Activated naive CD4-positive, alpha-beta T cell treated with anti-CD3 and anti-CD28 coated beads, Interleukin-2, amount 50 U/mL, for 72 hours (primary cell): ENCODE measurements around the gene LOXL4. TPM values are rescaled to one million over a fixed set of nuclear protein-coding genes. Genes with fewer than 3 reads are reported as not detected.

ENCODE experiments used
- ATAC-seq, 2 donors: fragments of 150-1000 bp; cut with Tn5 transposase; 2 replicates each; pipeline ENCODE4 v1.10.0; 2021; ENCODE audit warnings: mild to moderate bottlenecking in 2 of 2, moderate library complexity in 2 of 2
- DNase-seq, 2 donors: peaks; one replicate each; pipeline ENCODE4 v3.0.0; 2021 to 2022; ENCODE audit warnings: low spot score in 2 of 2
- H3K27ac Mint-ChIP-seq, 2 donors: one replicate each; pipeline ENCODE4 v1.8.0; 2022; ENCODE audit warnings: mild to moderate bottlenecking in 2 of 2, mixed read lengths in 2 of 2
- H3K36me3 Mint-ChIP-seq, 2 donors: one replicate each; pipeline ENCODE4 v1.8.0; 2022; ENCODE audit warnings: mixed read lengths in 2 of 2
- H3K9me3 Mint-ChIP-seq, 2 donors: one replicate each; pipeline ENCODE4 v1.8.0; 2022; ENCODE audit warnings: mixed read lengths in 2 of 2
- total RNA-seq, 2 donors: library from RNA; stranded (reverse); gene quantifications; one replicate each; pipeline ENCODE4 v1.2.3, GENCODE V29; 2022

LOXL4 gene
- total RNA-seq, result not detected

DNA sequence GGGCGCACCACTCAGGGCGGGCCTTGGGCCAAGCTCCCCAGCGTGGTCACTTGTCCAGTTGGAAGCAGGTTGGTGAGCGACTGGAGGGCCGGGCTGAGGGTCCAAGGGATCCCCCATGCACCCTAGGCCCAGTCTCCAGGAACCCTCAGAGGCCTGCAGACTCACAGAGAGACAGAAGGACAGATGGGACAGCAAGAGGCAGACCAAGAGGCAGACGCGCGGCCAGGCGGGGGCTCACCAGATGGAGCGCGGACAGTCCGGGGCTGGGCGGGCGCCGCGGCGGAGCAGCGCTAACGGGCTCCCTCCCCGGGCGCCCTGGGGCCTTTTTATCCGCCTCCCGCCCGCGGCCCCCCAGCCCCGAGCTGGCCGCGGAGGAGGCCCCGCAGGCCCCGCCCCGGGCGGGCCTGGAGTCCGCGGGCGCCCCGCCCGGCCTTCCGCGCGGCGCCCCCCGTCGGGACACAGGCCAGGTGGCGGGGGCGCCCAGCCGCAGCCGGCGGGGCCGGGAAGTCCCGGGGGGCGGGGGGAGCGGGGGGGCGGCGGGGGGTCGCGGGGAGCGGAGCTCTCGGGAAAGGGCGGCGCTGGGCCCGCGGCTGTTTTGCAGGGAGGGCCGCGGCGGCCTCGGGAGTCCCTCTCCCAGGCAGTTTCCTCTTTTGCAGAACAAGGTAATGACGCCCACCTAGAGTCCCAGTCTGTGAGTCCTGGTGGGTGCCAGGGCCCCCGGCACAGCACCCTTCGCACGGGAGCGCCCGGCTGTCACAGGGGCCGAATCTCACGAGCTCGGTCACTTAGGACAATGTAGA, at the start of gene LOXL4:
Gene LOXL4 (minus strand): TSS at position 301 of the 800 bp plus-strand sequence. CDS start 5,175 bp downstream, outside the sequence.
- no peaks in the 10 kb centered on the region for H3K36me3 Mint-ChIP-seq
- DNase-seq, result no peak
- peak; percentile 5 to 21 for ATAC-seq
- H3K27ac Mint-ChIP-seq, result no peak within 1 kb of the TSS
- H3K9me3 Mint-ChIP-seq, result no peaks in the 10 kb centered on the region

DNA sequence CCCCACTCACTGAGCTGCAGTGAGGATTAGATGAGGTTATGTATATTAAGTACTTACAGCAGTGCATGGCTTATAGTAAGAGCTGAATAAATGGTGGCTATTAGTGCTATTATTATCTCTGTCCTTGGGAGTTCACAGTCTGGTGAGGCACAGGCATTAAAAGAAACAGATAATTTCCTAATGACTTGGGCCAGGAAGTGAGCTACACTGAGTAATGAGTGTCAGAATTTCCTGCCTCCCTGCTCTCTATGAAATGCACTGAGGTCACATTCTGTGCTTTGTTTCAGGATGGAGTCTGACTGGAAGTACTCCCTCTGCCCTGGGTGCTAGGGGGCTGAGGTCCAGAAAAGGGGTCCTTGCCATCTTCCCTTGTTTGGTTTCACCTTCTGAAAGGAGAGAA, 48.7 kb upstream of the LOXL4 start:
- ATAC-seq, result no peak
- H3K9me3 Mint-ChIP-seq, result no peaks in the 10 kb centered on the region
- no peaks in the 10 kb centered on the region for H3K36me3 Mint-ChIP-seq
- no peak for DNase-seq
- no peak overlapping the region for H3K27ac Mint-ChIP-seq

DNA sequence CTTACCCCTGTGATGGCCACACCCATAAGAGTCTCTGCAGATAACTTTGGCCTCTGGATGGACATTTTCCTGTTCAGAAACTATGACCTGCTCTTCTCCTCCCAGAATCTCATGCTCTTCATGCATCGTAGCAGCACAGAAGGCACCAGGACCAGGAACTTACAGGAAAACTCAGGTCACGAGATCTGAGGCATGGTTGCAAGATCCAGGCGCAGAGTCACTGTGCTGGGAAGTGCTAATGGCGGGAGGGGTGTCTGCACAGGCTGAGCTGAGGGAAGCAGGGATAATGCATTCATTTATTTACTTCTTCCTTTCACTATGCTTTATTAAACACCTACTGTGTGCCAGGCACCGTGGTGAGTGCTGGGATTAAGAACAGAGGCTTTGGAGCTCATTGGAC, 48.2 kb upstream of the LOXL4 start:
- ATAC-seq, result no peak
- no peaks in the 10 kb centered on the region for H3K36me3 Mint-ChIP-seq
- no peak overlapping the region for H3K27ac Mint-ChIP-seq
- no peaks in the 10 kb centered on the region for H3K9me3 Mint-ChIP-seq
- DNase-seq, result no peak

GRCh38 chr10:98314532-98315284, 46.7 kb upstream of the LOXL4 start:
- DNase-seq (peak in 1 of 2 donors; percentile 18), ATAC-seq (no peak)
- H3K9me3 Mint-ChIP-seq, result no peaks in the 10 kb centered on the region
- no peak overlapping the region for H3K27ac Mint-ChIP-seq
- H3K36me3 Mint-ChIP-seq, result no peaks in the 10 kb centered on the region

GRCh38 chr10:98313598-98313997, 45.6 kb upstream of the LOXL4 start:
- ATAC-seq, result no peak
- H3K36me3 Mint-ChIP-seq, result no peaks in the 10 kb centered on the region
- H3K27ac Mint-ChIP-seq, result no peak overlapping the region
- H3K9me3 Mint-ChIP-seq, result no peaks in the 10 kb centered on the region
- DNase-seq, result peak in 1 of 2 donors; percentile 7

GRCh38 chr10:98312822-98313221, 44.8 kb upstream of the LOXL4 start:
- no peaks in the 10 kb centered on the region for H3K36me3 Mint-ChIP-seq
- H3K9me3 Mint-ChIP-seq, result no peaks in the 10 kb centered on the region
- ATAC-seq (no peak), DNase-seq (no peak)
- no peak overlapping the region for H3K27ac Mint-ChIP-seq

GRCh38 chr10:98312349-98312748, 44.4 kb upstream of the LOXL4 start:
- ATAC-seq, result no peak
- no peaks in the 10 kb centered on the region for H3K9me3 Mint-ChIP-seq

GRCh38 chr10:98310701-98311100, 42.7 kb upstream of the LOXL4 start:
- Mint-ChIP-seq H3K36me3 (no peaks in the 10 kb centered on the region), H3K27ac (no peak overlapping the region), H3K9me3 (no peaks in the 10 kb centered on the region)
- DNase-seq (no peak), ATAC-seq (no peak)

More at GRCh38 chr10:98312349-98312748, 44.4 kb upstream of the LOXL4 start:
- H3K36me3 Mint-ChIP-seq, result no peaks in the 10 kb centered on the region
- H3K27ac Mint-ChIP-seq, result no peak overlapping the region
- no peak for DNase-seq

DNA sequence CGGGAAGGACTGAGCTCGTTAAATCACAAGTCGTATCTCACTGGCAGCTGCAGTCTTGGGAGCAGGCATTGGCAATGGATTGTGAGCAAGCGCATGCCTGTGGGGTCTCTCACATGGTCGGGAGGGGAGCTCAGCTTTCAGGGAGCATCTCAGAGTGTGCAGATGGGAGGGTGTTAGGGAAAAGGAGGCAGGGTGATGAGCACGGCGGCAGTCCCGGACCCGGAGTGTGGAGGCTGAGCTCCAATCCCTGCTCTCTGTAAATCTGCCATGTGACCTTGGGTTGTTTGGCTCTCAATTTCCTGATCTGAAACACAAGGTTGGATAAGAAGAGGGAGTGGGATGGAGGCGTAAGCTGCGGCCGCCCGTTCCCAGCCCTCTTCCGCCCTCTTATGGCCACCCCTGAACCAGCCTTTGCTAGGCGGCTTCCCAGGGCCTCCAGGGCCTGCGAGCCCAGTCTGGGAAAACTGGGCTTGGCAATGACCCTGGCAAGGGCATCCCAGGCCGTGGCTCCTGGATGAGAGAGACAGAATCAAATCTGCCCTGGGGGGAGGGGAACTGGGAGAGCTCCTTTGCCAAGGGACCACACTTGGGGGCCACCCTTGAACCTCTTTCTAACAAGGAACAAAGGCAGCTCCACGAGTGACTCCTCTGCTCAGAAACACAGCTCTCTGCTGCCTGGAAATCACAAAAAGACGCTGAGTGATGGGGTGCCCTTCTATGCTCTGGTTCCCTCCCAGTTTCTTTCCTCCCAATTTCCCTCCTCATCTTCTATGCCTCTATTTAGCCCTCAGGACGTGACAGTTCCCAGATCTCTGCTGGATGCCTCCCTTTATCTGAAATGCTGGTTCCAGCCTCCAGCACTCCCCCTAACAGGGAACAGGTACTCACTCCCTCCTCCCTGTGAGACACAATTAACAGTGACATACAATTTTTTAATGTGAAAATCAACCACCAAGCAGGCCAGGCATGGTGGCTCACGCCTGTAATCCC, 41.7 kb upstream of the LOXL4 start:
- Mint-ChIP-seq H3K36me3 (no peaks in the 10 kb centered on the region), H3K27ac (no peak overlapping the region), H3K9me3 (no peaks in the 10 kb centered on the region)
- DNase-seq, result peak in 1 of 2 donors; percentile 21
- ATAC-seq, result peak in 1 of 2 donors; percentile 62

GRCh38 chr10:98308669-98309365, 40.8 kb upstream of the LOXL4 start:
- DNase-seq (no peak), ATAC-seq (no peak)
- no peak overlapping the region for H3K27ac Mint-ChIP-seq
- H3K36me3 Mint-ChIP-seq, result no peaks in the 10 kb centered on the region
- no peaks in the 10 kb centered on the region for H3K9me3 Mint-ChIP-seq

- Mint-ChIP-seq H3K36me3 (no peaks in the 10 kb centered on the region), H3K9me3 (no peaks in the 10 kb centered on the region), H3K27ac (no peak overlapping the region)
- no peak for DNase-seq
- no peak for ATAC-seq
Measured at GRCh38 chr10:98307916-98308541, 40.0 kb upstream of the LOXL4 start.

DNA sequence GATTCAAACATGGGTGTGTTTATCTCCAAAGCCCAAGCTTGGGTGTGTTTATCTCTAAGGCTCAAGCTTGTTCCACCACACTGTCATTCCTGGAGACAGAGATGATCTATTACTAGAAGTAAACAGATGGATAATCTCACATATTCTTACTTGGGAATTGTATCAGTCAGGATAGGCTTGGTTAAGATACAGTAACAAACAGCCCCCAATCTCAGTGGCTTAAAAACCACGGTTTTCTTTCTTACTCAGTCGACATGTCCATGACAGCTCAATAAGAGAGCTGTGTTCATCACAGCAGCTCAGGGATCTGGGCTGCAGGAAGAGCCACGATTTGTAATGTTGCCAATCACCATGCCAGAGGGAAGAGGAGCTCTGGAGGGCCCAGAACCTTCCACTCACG, 38.5 kb upstream of the LOXL4 start:
- H3K36me3 Mint-ChIP-seq, result no peaks in the 10 kb centered on the region
- no peak overlapping the region for H3K27ac Mint-ChIP-seq
- ATAC-seq (no peak), DNase-seq (no peak)
- H3K9me3 Mint-ChIP-seq, result no peaks in the 10 kb centered on the region

- no peak overlapping the region for H3K27ac Mint-ChIP-seq
- ATAC-seq, result no peak
- no peaks in the 10 kb centered on the region for H3K36me3 Mint-ChIP-seq
- H3K9me3 Mint-ChIP-seq, result no peaks in the 10 kb centered on the region
- no peak for DNase-seq
Measured at GRCh38 chr10:98303569-98303968, 35.6 kb upstream of the LOXL4 start.

GRCh38 chr10:98302741-98303365, 34.9 kb upstream of the LOXL4 start:
- DNase-seq (no peak), ATAC-seq (no peak)
- Mint-ChIP-seq H3K27ac (no peak overlapping the region), H3K9me3 (no peaks in the 10 kb centered on the region), H3K36me3 (no peaks in the 10 kb centered on the region)

GRCh38 chr10:98301664-98302319, 33.8 kb upstream of the LOXL4 start:
- no peak for ATAC-seq
- no peak overlapping the region for H3K27ac Mint-ChIP-seq
- H3K36me3 Mint-ChIP-seq, result no peaks in the 10 kb centered on the region
- H3K9me3 Mint-ChIP-seq, result no peaks in the 10 kb centered on the region
- DNase-seq, result no peak
